MM.1S (cell line): Measurements from ENCODE around the gene HNRNPC.

Source experiments
- DNase-seq: peaks from one replicate; pipeline ENCODE4 v3.0.0-alpha.2; 2015
- H2AFZ ChIP-seq: fragments of 300-600 bp; sonication (generic); 2 replicates; pipeline ENCODE4 v1.6.0; 2016; ENCODE audit warnings: antibody characterized with exemption, low read length
- H3F3A ChIP-seq: fragments of 300-600 bp; sonication (generic); 2 replicates; pipeline ENCODE4 v1.6.1; 2016; ENCODE audit warnings: mild to moderate bottlenecking, antibody characterized with exemption, low read length, moderate library complexity, mixed read lengths; ENCODE audit not compliant: insufficient read depth
- H3K27ac ChIP-seq: fragments of 300-600 bp; sonication (generic); 2 replicates; pipeline ENCODE4 v1.5.1; 2016; ENCODE audit warnings: mild to moderate bottlenecking, low read length
- H3K27me3 ChIP-seq: fragments of 300-600 bp; sonication (generic); replicated peaks from 2 replicates; pipeline ENCODE4 v1.6.0; 2016; ENCODE audit warnings: low read length; ENCODE audit not compliant: insufficient read depth
- H3K36me3 ChIP-seq: fragments of 300-600 bp; sonication (generic); replicated peaks from 2 replicates; pipeline ENCODE4 v1.6.1; 2016; ENCODE audit warnings: mild to moderate bottlenecking, low read length, mixed read lengths; ENCODE audit not compliant: insufficient read depth
- H3K4me1 ChIP-seq: fragments of 300-600 bp; sonication (generic); 2 replicates; pipeline ENCODE4 v1.6.1; 2016; ENCODE audit warnings: low read length, mixed read lengths
- H3K4me2 ChIP-seq: fragments of 300-600 bp; sonication (generic); 2 replicates; pipeline ENCODE4 v1.6.0; 2016; ENCODE audit warnings: low read depth, low read length
- H3K4me3 ChIP-seq: fragments of 300-600 bp; sonication (generic); 2 replicates; pipeline ENCODE4 v1.5.1; 2016; ENCODE audit warnings: low read length, mixed read lengths
- H3K79me2 ChIP-seq: fragments of 300-600 bp; sonication (generic); 2 replicates; pipeline ENCODE4 v1.6.1; 2016; ENCODE audit warnings: mixed run types, low read length, mixed read lengths
- H3K9ac ChIP-seq: fragments of 300-600 bp; sonication (generic); 2 replicates; pipeline ENCODE4 v1.6.1; 2016; ENCODE audit warnings: low read length, mixed read lengths
- H3K9me2 ChIP-seq: fragments of 300-600 bp; sonication (generic); replicated peaks from 2 replicates; pipeline ENCODE4 v1.6.1; 2016; ENCODE audit warnings: mild to moderate bottlenecking, low read length, mixed read lengths; ENCODE audit not compliant: insufficient read depth
- H3K9me3 ChIP-seq: fragments of 300-600 bp; sonication (generic); replicated peaks from 2 replicates; pipeline ENCODE4 v1.6.1; 2016; ENCODE audit warnings: mild to moderate bottlenecking, low read length, mixed read lengths; ENCODE audit not compliant: insufficient read depth
- H4K20me1 ChIP-seq: fragments of 300-600 bp; sonication (generic); 2 replicates; pipeline ENCODE4 v1.6.1; 2016; ENCODE audit warnings: mild to moderate bottlenecking, low read length, moderate library complexity, mixed read lengths; ENCODE audit not compliant: insufficient read depth
- CTCF ChIP-seq: fragments of 300-600 bp; sonication (generic); IDR thresholded peaks from 2 replicates; pipeline ENCODE4 v1.5.1; 2016; ENCODE audit warnings: antibody characterized with exemption, low read length, mixed read lengths
- EZH2 ChIP-seq: fragments of 300-600 bp; sonication (generic); optimal IDR thresholded peaks from 2 replicates; pipeline ENCODE3; 2017; ENCODE audit warnings: low read depth, mild to moderate bottlenecking, antibody characterized with exemption, low read length, mixed read lengths
- EZH2phosphoT487 ChIP-seq: fragments of 300-600 bp; sonication (generic); IDR thresholded peaks from 2 replicates; pipeline ENCODE4 v1.6.1; 2018; ENCODE audit warnings: antibody characterized with exemption, low read length

The HNRNPC gene

GRCh38 chr14:21255385-21256101 is 13.7 kb downstream of the HNRNPC start:
- Histone ChIP-seq H3K9me2 (no peaks in the 10 kb centered on the region), H3K27ac (no peak overlapping the region), H3K4me2 (no peak overlapping the region), H3K79me2 (peaks cover 95% of the 10 kb centered on the region), H3K36me3 (no peaks in the 10 kb centered on the region; the same call in 1 of the 2 replicates), H3K27me3 (no peaks in the 10 kb centered on the region), H3K4me1 (no peaks in the 10 kb centered on the region), H3K9me3 (no peaks in the 10 kb centered on the region), H2AFZ (no peak overlapping the region), H3K4me3 (no peak overlapping the region), H3F3A (peaks cover 3% of the 10 kb centered on the region; the same call in 1 of the 2 replicates), H3K9ac (no peak overlapping the region), H4K20me1 (peaks cover 60% of the 10 kb centered on the region)
- no peak for TF ChIP-seq EZH2
- no peak for TF ChIP-seq EZH2phosphoT487
- no peak for TF ChIP-seq CTCF
- DNase-seq = no peak

- DNase-seq = no peak
- H3K27ac ChIP-seq = no peak overlapping the region
- H3F3A ChIP-seq = peaks cover 3% of the 10 kb centered on the region
- H4K20me1 ChIP-seq = peaks cover 60% of the 10 kb centered on the region
- H3K4me3 ChIP-seq = no peak overlapping the region
- H3K79me2 ChIP-seq = peaks cover 100% of the 10 kb centered on the region
- H3K36me3 ChIP-seq = no peaks in the 10 kb centered on the region; the same call in 1 of the 2 replicates
- H2AFZ ChIP-seq = no peak overlapping the region
- no peak overlapping the region for H3K9ac ChIP-seq
- H3K4me2 ChIP-seq = no peak overlapping the region
- no peaks in the 10 kb centered on the region for H3K9me3 ChIP-seq
- no peaks in the 10 kb centered on the region for H3K4me1 ChIP-seq
- no peaks in the 10 kb centered on the region for H3K9me2 ChIP-seq
- TF ChIP-seq EZH2phosphoT487 (no peak), EZH2 (no peak), CTCF (no peak)
- no peaks in the 10 kb centered on the region for H3K27me3 ChIP-seq
These were observed 17.1 kb downstream of the HNRNPC start for GRCh38 chr14:21252149-21252548.

GRCh38 chr14:21251215-21251614 is 18.0 kb downstream of the HNRNPC start:
- H2AFZ ChIP-seq = no peak overlapping the region
- no peak for DNase-seq
- peaks cover 3% of the 10 kb centered on the region; the same call in 1 of the 2 replicates for H3F3A ChIP-seq
- no peaks in the 10 kb centered on the region; the same call in 1 of the 2 replicates for H3K36me3 ChIP-seq
- no peak overlapping the region for H3K4me2 ChIP-seq
- H3K79me2 ChIP-seq = peaks cover 100% of the 10 kb centered on the region
- H3K4me3 ChIP-seq = no peak overlapping the region
- peaks cover 58% of the 10 kb centered on the region for H4K20me1 ChIP-seq
- H3K9me3 ChIP-seq = no peaks in the 10 kb centered on the region
- H3K27me3 ChIP-seq = no peaks in the 10 kb centered on the region
- TF ChIP-seq EZH2phosphoT487 (no peak), CTCF (no peak), EZH2 (no peak)
- H3K27ac ChIP-seq = no peak overlapping the region
- H3K9me2 ChIP-seq = no peaks in the 10 kb centered on the region
- no peaks in the 10 kb centered on the region for H3K4me1 ChIP-seq
- H3K9ac ChIP-seq = no peak overlapping the region
